Nephron progenitor cell (in vitro differentiated cells): ENCODE results near the gene ARID3C.

Source experiments
- DNase-seq: peaks from one replicate; pipeline ENCODE4 v3.0.0; 2021
- H3K27ac Mint-ChIP-seq: 2 replicates; pipeline ENCODE4 v1.8.0; 2021; ENCODE audit warnings: mild to moderate bottlenecking, moderate library complexity, mixed read lengths
- H3K27me3 Mint-ChIP-seq: 2 replicates; pipeline ENCODE4 v1.8.0; 2021; ENCODE audit warnings: mild to moderate bottlenecking, low read depth, mixed read lengths; ENCODE audit not compliant: poor library complexity
- H3K36me3 Mint-ChIP-seq: 2 replicates; pipeline ENCODE4 v1.8.0; 2021; ENCODE audit warnings: low read depth, mixed read lengths
- H3K4me1 Mint-ChIP-seq: 2 replicates; pipeline ENCODE4 v1.8.0; 2021; ENCODE audit warnings: mixed read lengths
- H3K4me3 Mint-ChIP-seq: 2 replicates; pipeline ENCODE4 v1.8.0; 2021; ENCODE audit warnings: mild to moderate bottlenecking, moderate library complexity, mixed read lengths
- H3K9me3 Mint-ChIP-seq: 2 replicates; pipeline ENCODE4 v1.8.0; 2021; ENCODE audit warnings: mild to moderate bottlenecking, moderate library complexity, mixed read lengths
- CTCF ChIP-seq: fragments of 200-600 bp; sonication (generic); IDR thresholded peaks from 2 replicates; pipeline ENCODE4 v1.5.0; 2021; ENCODE audit warnings: antibody characterized with exemption

Gene ARID3C

GRCh38 chr9:34629491-34629808 lies 584 bp upstream of the ARID3C start:
- Mint-ChIP-seq H3K9me3 (no peaks in the 10 kb centered on the region), H3K27me3 (peaks cover 75% of the 10 kb centered on the region), H3K4me1 (peaks cover 34% of the 10 kb centered on the region), H3K4me3 (peak overlapping the region; percentile 79), H3K36me3 (no peaks in the 10 kb centered on the region), H3K27ac (peak overlapping the region; percentile 55)
- no peak for TF ChIP-seq CTCF
- DNase-seq = no peak

- Mint-ChIP-seq H3K27ac (no peak overlapping the region), H3K9me3 (no peaks in the 10 kb centered on the region), H3K27me3 (peaks cover 82% of the 10 kb centered on the region), H3K4me1 (peaks cover 31% of the 10 kb centered on the region), H3K36me3 (no peaks in the 10 kb centered on the region), H3K4me3 (peak overlapping the region; percentile 86)
- DNase-seq = no peak
- TF ChIP-seq CTCF = no peak
Observed at GRCh38 chr9:34627716-34628655, 880 bp downstream of the ARID3C start.

GRCh38 chr9:34625186-34625486 lies 3.7 kb downstream of the ARID3C start:
- Mint-ChIP-seq H3K27me3 (peaks cover 79% of the 10 kb centered on the region), H3K27ac (no peak overlapping the region), H3K4me1 (peaks cover 28% of the 10 kb centered on the region), H3K9me3 (no peaks in the 10 kb centered on the region), H3K4me3 (peak overlapping the region; percentile 62), H3K36me3 (no peaks in the 10 kb centered on the region)
- no peak for DNase-seq
- no peak for TF ChIP-seq CTCF

GRCh38 chr9:34624475-34625185 lies 4.2 kb downstream of the ARID3C start:
- DNase-seq = peak; percentile 53
- H3K4me3 Mint-ChIP-seq = peak overlapping the region; percentile 62

GRCh38 chr9:34623374-34624235 lies 5.3 kb downstream of the ARID3C start:
- no peaks in the 10 kb centered on the region for H3K9me3 Mint-ChIP-seq
- H3K36me3 Mint-ChIP-seq = no peaks in the 10 kb centered on the region
- TF ChIP-seq CTCF = no peak
- H3K27ac Mint-ChIP-seq = no peak overlapping the region
- H3K4me3 Mint-ChIP-seq = no peak overlapping the region
- peaks cover 32% of the 10 kb centered on the region for H3K4me1 Mint-ChIP-seq
- DNase-seq = no peak
- peaks cover 65% of the 10 kb centered on the region for H3K27me3 Mint-ChIP-seq

More at GRCh38 chr9:34624475-34625185, 4.2 kb downstream of the ARID3C start:
- H3K27ac Mint-ChIP-seq = no peak overlapping the region
- TF ChIP-seq CTCF = no peak
- H3K4me1 Mint-ChIP-seq = peaks cover 31% of the 10 kb centered on the region
- no peaks in the 10 kb centered on the region for H3K9me3 Mint-ChIP-seq
- no peaks in the 10 kb centered on the region for H3K36me3 Mint-ChIP-seq
- H3K27me3 Mint-ChIP-seq = peaks cover 74% of the 10 kb centered on the region
